NCI-H2081 treated with DMSO at 0.1 percent for 48 hours (cell line): ENCODE measurements around the gene PRODH2.
"Not testable (repeated sequence)": the region's sequence is repeated elsewhere in the genome, so short reads cannot be mapped to it uniquely, and the experiment has no call there.

ENCODE experiments used
- DNase-seq: peaks from one replicate; lab custom pipeline; 2025; lab: John Stamatoyannopoulos, UW

The PRODH2 gene

DNA sequence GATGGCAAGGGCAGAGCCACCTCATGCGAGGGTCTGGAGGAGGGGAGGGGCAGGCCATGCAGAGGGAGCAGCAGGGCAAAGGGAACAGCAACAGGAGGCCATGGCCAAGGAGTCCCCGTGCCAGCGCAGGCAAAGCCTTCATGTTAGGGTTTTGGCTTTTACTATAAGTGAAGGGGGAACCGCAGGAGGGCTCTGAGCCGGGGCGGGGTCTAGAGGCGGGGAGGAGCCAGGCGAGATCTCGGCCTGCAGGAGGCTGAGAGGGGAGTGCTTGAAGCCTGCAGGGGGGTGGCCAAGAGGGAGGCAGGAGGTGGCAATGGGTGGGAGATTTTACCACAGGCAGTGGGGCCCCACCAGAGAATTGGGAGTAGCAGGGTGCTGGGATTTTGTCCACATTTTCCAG, 31.0 kb downstream of the PRODH2 start:
- DNase-seq: no peak

DNA sequence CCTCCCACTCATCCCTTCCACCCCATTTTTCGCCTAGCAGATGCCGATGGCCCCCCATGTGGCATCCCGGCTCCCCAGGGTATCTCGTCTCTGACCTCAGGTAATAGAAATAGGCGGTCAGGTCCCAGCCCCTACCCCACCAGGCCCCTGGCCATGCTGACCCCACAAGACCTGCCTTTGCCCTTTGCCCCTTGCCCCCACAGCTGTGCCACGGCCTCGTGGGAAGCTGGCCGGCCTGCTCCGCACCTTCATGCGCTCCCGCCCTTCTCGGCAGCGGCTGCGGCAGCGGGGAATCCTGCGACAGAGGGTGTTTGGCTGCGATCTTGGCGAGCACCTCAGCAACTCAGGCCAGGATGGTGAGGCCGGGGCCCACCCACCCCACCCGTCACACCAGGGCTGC, 31.9 kb downstream of the PRODH2 start:
- DNase-seq: no peak

DNA sequence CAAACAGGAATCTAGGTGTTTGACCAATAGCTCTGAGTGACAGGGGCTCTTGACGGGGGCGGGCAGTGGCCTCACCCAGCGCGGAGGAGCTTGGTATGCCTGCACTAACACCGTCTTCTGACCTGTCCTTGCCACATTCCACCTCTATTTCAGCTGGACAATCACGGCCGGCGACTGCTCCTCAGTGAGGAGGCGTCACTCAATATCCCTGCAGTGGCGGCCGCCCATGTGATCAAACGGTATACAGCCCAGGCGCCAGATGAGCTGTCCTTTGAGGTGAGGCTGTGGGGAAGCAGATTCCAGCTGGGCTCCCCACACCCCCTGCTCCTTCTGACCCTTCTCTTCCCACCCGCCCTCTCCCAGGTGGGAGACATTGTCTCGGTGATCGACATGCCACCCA, 32.6 kb downstream of the PRODH2 start:
- no peak for DNase-seq

DNA sequence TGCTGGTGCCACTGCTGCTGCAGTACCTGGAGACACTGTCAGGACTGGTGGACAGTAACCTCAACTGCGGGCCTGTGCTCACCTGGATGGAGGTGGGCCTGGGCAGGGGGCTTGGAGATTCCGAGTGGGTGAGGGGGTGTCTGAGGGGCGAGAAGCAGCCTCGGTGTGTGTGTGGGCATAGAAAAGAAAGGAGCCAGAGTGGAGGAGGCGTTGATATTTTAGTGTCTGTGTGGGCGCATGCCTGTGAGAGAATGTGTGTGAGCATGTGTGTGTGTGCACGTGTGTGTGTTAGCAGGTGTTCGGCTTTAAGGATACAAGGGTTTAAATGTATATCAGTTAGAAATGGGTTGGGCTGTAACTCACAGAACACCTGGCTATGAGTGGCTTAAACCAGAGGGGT, 33.6 kb downstream of the PRODH2 start:
- DNase-seq: no peak

DNA sequence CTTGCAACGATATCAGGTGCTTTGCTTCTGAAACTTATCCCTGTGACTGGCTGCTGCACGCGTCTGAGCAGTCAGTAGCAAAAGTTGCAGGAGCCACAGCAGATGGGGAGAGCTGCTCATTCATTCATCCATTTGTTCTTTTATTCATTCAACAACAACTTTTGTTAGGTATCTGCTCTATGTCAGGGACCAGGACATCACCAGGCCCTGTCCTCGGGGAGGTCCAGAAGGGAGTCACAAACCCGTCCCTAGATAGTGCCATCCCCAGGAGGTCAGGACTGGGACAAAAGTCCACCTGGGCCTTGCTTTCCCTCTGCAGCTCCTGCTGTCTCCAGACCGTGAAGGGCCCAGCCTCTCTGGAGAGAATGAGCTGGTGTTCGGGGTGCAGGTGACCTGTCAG, 34.7 kb downstream of the PRODH2 start:
- DNase-seq: no peak

DNA sequence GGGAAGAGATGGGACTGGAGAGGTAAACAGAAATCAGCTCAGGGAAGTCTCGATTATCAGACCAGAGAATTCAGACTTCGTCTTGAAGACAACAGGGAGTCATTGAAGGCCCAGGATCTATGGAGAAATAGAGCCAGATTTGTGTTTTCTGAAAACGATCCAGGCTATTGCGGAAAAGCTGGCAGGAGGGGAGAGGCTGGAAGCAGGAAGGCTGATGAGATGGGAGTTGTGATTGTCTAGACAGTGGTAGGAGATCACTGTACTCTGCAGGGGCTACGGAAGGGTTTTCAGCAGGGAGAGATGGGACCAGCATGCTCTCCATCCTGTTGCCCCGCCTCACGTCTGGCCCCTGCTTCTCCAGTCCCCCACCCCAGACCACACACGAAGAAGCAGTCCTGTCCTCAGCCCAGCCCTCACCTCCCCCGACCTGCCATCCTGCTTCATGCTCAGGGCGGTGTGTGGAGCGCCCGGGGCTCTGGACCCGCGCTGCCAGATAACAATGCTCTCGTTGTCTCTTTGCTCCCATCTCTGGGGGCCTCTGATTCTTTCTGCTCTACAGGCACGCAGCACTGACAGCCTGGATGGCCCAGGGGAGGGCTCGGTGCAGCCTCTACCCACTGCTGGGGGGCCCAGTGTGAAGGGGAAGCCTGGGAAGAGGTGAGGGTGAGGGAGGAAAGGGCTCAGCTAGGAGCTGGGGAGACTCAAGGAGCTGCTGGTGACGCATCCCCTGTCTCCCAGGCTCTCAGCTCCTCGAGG, 35.4 kb downstream of the PRODH2 start:
- DNase-seq: no peak

DNA sequence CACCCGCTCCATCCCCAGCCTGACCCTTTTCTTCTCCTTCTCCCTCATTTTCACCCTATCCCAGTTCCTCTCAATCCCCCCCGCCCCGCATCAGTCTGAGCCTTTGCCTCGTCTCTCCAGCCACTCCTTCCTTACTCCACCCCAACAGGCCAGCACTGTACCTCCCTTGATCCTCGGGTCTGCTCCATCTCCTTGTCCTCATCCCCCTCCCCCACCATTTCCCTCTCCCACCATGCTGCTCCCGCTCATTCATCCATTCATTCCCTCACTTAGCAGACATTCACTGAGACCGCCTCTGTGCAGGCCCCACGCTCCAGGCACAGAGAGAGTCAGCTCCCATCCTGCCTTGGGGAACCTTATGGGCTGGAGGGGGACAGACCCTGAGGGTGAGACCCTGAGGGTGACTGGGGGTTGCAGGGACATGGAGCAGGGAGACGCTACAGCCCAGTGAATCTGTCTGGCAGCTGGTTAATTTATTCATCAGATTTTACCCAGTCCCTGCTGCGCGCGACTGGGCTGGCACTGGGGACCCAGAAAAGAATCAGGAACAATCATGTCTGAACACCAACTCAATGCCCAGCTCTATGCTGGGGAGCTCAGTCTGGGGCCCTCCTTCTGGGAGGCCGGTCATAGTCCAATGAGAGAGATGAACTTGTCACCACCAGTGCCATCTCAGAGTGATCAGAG, 36.4 kb downstream of the PRODH2 start:
- DNase-seq: no peak

DNA sequence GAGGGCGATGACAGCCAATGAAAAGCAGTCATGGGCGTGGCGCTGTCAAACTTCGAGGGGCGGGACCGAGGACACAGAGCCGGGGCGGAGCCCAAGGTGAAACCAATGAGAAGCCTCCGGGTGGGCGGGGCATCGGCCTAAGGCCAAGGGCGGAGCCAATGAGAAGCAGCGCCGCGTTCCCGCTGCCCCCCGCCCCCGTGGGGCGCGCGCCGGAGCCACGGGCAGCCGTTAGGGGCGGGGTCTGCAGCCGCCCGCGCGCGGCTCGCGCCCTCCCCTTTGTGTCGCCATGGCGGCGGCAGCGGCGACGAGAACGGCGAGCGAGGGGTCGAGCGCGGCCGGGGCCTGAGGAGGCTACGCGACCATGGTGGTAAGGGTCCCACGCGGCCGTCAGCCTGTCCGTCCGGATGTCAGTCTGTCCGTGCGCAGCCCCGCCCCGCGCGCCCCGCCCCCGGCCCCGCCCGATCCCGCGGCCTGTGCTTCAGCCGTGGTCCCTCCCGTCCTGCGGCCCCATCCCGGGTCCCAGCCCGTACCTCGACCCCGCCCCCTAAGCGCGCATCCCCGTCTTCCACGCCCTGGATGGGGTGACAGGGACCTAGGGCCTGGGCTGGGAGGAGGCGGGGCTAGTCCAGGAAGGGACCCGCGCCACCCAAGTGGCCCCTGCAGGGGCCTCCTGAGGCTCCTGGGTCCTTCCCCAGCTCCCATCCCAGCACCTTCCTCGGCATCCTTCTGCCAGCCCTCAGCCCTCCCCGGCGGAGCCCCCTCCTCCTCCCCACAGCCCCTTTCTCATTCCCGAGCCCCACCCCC, 37.1 kb downstream of the PRODH2 start, which contains the start of gene ARHGAP33:
Gene ARHGAP33 (plus strand): TSS at position 267 of the 804 bp plus-strand sequence. CDS start 95 bp downstream, at position 362.
- DNase-seq: peak; percentile 81

DNA sequence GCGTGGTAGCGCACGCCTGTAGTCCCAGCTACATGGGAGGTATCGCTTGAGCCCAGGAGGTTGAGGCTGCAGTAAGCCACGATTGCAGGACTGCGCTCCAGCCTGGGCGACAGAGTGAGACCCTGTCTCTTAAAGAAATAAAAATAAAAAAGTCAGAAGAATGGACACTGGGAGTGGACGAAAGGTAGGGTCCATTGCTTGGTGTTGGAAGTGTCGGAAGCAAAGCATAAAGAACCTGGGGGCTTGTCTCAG, 37.7 kb downstream of the PRODH2 start:
- no peak for DNase-seq

DNA sequence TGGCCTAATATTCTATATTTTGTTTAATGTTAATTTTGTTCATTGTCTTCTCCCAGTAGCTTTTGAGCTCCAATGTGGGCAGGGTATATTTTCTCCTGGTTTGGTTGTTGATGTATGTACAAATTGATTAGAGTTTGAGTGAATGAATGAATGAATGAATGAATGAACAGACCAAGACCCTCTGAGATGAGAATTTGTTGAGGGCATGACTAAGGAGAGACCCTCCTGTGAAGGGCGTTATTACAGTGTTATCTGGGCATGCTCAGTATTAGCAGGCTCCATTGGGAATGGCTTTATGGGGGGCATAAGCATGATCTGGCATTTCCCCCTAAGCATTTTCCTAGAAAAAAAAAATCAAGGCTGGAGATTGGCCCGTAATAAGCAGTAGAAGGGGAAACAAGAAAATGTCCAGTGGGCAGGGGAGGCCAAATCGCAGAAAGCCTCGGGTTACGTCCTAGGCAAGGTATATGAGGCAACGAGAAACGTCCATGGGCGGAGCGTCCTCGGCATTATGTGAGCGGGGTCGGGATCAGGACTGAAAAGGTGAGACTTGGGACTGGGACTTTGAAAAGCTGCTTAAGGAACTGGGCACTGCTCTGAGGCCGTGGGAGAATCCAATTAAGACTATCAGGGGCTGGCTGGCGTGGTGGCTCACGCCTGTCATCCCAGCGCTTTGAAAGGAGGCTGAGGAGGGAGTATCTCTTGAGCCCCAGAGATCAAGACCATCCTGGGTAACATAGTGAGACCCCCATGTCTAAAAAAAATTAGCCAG, 38.2 kb downstream of the PRODH2 start:
- no peak for DNase-seq

DNA sequence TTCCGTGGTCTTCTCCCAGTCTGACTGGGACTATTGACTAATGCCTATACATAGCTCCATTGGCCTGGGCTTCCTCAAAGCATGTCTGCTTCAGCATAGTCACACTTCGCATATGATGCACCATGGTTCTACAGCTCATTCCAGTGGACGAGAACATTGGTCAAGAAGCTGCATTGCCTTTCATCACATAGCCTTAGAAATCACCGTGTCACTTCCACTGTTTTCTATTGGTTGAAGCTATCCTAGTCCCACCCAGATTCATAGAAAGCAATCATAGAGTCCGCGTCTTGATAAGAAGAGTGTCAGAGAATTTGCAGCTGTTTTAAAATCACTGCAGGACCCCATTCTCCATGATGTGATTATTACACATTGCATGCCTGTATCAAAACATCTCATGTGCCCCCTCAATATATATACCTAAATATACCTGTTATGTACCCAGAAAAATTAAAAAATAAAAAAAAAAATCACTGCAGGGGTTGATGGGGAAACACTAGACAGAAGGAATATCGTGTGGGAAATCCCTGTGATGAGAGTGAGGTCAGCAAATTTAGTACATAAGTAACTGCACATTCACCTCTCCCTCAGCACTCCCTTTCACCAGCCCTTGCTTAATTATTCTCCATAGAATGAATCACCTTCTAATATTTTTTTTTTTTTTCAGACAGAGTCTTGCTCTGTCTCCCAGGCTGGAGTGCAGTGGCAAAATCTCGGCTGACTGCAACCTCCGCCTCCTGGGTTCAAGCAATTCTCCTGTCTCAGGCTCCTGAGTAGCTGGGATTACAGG, 39.4 kb downstream of the PRODH2 start:
- no peak for DNase-seq

DNA sequence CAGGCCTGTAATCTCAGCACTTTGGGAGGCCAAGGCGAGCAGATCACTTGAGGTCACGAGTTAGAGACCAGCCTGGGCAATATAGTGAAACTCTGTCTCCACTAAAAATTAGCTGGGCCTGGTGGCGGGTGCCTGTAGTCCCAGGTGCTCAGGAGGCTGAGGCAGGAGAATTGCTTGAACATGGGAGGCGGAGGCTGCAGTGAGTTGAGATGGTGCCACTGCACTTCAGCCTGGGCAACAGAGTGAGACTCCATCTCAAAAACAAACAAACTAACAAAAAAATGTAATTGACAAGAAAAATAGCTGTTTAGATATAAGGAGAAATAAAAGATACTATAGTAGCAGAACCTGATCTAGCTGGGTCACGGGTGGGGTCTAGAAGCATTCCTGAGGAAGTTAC, 40.3 kb downstream of the PRODH2 start:
- not testable (repeated sequence) for DNase-seq

DNA sequence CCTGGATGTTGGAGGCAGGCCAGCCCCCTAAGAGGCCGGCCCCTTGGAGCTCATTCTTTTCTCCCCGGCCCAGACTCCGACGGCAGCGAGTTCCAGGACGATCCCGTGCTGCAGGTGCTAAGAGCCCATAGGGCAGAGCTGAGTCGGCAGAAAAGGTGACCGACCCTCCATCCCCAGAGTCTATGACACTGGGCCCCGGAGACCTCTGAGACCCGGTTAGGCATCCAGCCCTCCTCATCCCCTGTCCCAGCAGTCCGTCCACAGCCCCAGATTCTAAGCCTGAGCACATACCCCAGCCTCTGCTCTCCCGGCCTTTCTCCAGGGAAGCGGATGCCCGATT, 44.6 kb downstream of the PRODH2 start:
- DNase-seq: no peak

DNA sequence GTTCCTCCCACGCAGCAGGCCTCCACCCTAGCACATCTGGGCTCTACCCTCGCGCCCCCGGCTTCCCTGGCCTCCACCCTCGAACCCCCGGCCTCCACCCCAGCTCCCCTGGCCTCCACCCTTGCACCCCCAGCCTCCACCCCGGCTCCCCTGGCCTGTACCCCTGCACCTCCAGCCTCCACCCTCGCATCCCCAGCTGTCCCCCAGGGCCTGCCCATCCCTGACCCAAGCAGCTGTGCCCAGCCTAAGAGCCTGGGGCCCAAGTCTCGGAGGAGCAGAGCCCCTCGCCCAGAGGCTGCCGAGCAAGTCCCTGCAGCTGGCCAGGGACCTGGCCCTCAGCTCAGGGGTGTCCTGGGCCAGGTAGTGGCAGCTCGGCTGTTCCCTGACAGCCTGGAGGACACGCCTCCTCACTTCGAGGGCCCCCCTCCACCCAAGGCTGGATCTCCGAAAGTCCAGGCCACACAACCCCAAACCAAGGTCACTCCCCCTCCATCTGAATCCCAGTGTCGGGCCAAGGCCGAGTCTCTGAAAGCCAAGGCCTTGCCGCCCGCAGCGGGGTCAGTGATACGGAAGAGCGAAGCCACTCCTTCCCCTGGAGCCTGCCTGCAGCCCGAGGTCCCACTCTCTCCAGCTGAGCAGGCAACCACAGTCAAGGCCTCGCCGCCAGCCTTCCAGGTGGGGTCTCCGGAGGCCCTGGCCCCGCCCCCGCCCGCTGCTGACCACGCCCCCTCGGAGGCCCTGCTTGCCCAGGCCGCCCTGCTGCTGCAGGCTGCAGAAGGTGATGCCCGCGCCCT, 45.2 kb downstream of the PRODH2 start:
- DNase-seq: no peak

DNA sequence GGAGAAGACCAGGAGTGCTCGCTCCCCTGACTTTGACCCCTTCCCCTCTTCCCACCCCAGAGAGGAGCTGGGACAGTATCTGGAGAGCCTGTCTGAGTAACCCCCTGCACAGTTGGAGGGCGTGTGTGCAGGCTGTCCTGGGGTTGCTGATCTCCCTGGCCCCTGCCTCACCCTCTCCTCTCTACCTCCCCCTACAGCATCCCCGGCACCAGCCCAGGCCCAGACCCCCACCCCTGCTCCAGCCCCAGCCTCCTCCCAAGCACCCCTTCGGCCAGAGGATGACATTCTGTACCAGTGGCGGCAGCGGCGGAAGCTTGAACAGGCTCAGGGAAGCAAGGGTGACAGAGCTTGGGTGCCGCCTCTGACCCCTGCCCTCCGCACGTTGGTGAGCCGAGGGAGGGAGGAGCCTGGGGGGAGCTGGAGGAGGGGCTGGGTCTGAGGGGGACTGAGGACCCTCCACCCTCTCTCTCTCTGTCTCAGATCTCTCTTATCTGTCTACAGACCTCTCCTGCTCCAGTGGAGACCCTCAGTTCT, 46.0 kb downstream of the PRODH2 start:
- no peak for DNase-seq

DNA sequence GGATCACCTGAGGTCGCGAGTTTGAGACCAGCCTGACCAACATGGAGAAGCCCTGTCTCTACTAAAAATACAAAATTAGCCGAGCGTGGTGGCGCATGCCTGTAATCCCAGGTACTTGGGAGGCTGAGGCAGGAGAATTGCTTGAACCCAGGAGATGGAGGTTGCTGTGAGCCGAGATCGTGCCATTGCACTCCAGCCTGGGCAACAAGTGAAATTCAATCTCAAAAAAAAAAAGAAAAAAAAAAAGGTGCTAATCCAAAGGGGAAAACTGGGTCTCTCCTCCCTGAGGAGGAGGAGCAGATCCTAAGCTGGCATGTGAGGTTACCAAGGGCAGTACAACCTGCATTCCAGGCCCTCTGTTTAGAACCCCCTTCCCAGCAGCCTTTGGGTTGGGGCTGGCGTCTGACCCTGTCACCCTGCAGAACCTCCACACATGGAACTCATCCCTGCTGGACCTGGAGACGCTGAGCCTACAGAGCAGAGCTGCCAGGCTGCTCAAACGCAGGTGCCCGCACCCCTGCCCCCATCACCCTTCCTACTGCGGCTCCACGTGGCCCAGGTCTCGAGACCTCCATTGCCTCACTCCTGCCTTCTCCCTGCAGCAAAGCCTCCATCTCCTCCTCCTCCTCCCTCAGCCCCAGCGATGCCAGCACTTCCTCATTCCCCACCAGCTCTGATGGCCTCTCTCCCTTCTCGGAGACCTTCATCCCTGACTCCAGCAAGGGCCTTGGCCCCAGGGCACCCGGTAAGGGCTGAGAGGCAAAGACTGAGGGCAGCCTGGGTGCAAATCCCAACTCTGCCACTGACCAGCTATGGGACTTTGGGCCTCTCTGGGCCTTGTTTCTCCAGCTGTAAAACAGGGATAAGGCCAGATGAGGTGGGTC, 48.0 kb downstream of the PRODH2 start:
- no peak for DNase-seq

DNA sequence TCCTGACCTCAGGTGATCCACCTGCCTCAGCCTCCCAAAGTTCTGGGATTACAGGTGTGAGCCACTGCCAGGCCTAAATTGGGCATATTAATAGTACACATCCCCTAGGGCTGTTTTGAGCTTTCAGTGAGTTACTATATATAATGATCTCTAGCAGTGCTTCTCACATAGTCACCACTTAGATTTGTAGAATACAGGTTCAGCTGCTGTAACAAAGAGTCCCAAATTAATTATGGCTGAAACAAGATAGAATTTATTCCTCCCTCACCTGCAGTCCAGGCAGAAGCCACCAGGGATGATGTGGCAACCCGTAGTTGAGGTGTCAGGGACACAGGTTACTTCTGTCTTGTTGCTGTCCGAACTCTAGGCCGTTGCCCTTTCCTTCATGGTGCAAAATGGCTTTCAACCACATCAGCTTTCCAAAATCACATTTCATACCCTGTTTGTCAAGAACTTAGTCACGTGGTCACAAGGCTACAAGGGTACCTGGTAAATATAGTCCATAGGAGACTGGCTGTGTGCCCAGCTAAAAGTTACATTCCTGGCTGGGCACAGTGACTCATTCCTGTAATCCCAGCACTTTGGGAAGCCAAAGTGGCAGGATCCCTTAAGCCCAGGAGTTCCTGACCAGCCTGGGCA, 51.8 kb downstream of the PRODH2 start:
- DNase-seq: no peak

DNA sequence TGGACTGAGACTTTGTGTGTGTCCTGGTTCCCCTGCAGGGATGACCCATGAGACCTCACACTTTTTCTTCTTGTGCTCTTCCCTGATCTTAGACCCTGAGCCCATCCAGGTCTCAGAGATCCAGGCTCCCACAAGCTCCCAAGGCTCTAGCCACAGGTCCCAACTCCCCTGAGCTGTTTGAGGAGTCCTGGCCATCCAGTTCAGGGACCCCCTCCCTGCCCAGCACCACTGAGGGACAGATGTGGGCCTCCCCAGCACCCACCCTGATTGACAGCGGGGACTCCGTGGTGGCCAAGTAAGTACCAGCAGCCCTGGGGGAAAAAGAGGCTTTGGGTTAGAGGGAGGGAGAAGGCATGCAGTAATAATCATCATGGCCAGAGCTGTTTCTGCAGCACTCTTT, 52.9 kb downstream of the PRODH2 start:
- DNase-seq: no peak
